Measurements from ENCODE around the gene KIF22.

- TF ChIP-seq CTCF (IDR thresholded peaks at IDR 0.05) (no peak), POLR2A (IDR thresholded peaks at IDR 0.05) (no peak)
Observed at GRCh38 chr16:29839822-29840221, 49.3 kb downstream of the KIF22 start.
